Esophagus (tissue), 2 donors: Measurements from ENCODE around the gene HCFC1. TPM values are rescaled to one million over a fixed set of nuclear protein-coding genes. Genes with fewer than 3 reads are reported as not detected.

Source experiments
- H3K27ac ChIP-seq, 2 donors: one replicate each; pipeline ENCODE4 v1.5.1; 2013; ENCODE audit warnings: low read depth in 2 of 2, mild to moderate bottlenecking in 2 of 2, inconsistent platforms in 1 of 2, low read length in 1 of 2, moderate library complexity in 1 of 2
- H3K27me3 ChIP-seq, 2 donors: one replicate each; pipeline ENCODE4 v1.6.1; 2013; ENCODE audit warnings: low read length in 2 of 2, control low read depth in 1 of 2, mild to moderate bottlenecking in 1 of 2; ENCODE audit not compliant: insufficient read depth in 2 of 2, control insufficient read depth in 1 of 2
- H3K36me3 ChIP-seq, 2 donors: one replicate each; pipeline ENCODE4 v1.6.1; 2013; ENCODE audit warnings: low read length in 1 of 2; ENCODE audit not compliant: control insufficient read depth in 2 of 2, insufficient read depth in 2 of 2
- H3K4me1 ChIP-seq, 2 donors: one replicate each; pipeline ENCODE4 v1.6.1; 2013; ENCODE audit warnings: low read length in 1 of 2; ENCODE audit not compliant: control insufficient read depth in 2 of 2, insufficient read depth in 2 of 2
- H3K4me3 ChIP-seq, 2 donors: one replicate each; pipeline ENCODE4 v1.5.1; 2013; ENCODE audit warnings: low read length in 2 of 2, mild to moderate bottlenecking in 2 of 2, low read depth in 1 of 2, moderate library complexity in 1 of 2
- H3K9me3 ChIP-seq, 2 donors: one replicate each; pipeline ENCODE4 v1.6.1; 2013; ENCODE audit warnings: mild to moderate bottlenecking in 2 of 2, low read depth in 1 of 2, low read length in 1 of 2, moderate library complexity in 1 of 2; ENCODE audit not compliant: control insufficient read depth in 2 of 2, insufficient read depth in 1 of 2
- WGBS, 2 donors: extraction: QIAGEN DNeasy Blood & Tissue Kit; methylation state at CpG; one replicate each; pipeline ENCODE4 v1.1.7; 2013; 5-methylcytosine and 5-hydroxymethylcytosine counted together
- polyA plus RNA-seq, 2 donors: library from polyadenylated mRNA; stranded (reverse); fragments of 200-250 nt; gene quantifications; one replicate each; pipeline ENCODE4 v1.2.3, GENCODE V29; 2013
- donor health status: healthy with polysubstance abuse.
- donor health status: Bipolar disorder and iron deficiency.

Gene HCFC1
- polyA plus RNA-seq, 2 donors = 13.0 to 15.9 TPM

GRCh38 chrX:153974003-153974725, 2.5 kb upstream of the HCFC1 start:
- no peak overlapping the region for H3K4me3 ChIP-seq
- H3K36me3 ChIP-seq = no peaks in the 10 kb centered on the region
- no peaks in the 10 kb centered on the region for H3K9me3 ChIP-seq
- H3K4me1 ChIP-seq = peaks cover 8 to 17% of the 10 kb centered on the region in 2 donors
- H3K27me3 ChIP-seq = no peaks in the 10 kb centered on the region
- peak overlapping the region; percentile 86 to 90 for H3K27ac ChIP-seq
- 64 to 70% methylated on average over 14 of the region's 14 CpGs for WGBS, 2 donors

GRCh38 chrX:153973127-153974002, 1.7 kb upstream of the HCFC1 start:
- 28 to 45% methylated on average over 20 of the region's 20 CpGs for WGBS, 2 donors

GRCh38 chrX:153972368-153973126, 929 bp upstream of the HCFC1 start, which contains the start of gene TMEM187:
Gene TMEM187 (plus strand): TSS chrX:153972754. CDS start chrX:153982063, 9,309 bp downstream.
- H3K27ac ChIP-seq = peak within 1 kb of the TSS; percentile 90 to 100
- H3K27me3 ChIP-seq = no peaks in the 10 kb centered on the region
- peak within 1 kb of the TSS; percentile 60 to 90 for H3K4me3 ChIP-seq
- H3K4me1 ChIP-seq = peaks cover 8 to 26% of the 10 kb centered on the region in 2 donors
- 0 to 1% methylated on average over 63 to 103 of the region's 103 CpGs for WGBS, 2 donors
- no peaks in the 10 kb centered on the region for H3K36me3 ChIP-seq
- H3K9me3 ChIP-seq = no peaks in the 10 kb centered on the region

More at GRCh38 chrX:153973127-153974002, 1.7 kb upstream of the HCFC1 start:
- no peaks in the 10 kb centered on the region for H3K9me3 ChIP-seq
- peak overlapping the region; percentile 90 to 100 for H3K27ac ChIP-seq
- H3K27me3 ChIP-seq = no peaks in the 10 kb centered on the region
- no peaks in the 10 kb centered on the region for H3K36me3 ChIP-seq
- H3K4me1 ChIP-seq = peaks cover 8 to 21% of the 10 kb centered on the region in 2 donors
- H3K4me3 ChIP-seq = peak overlapping the region; percentile 60 to 90

- WGBS, 2 donors = 1 to 9% methylated on average over 22 to 34 of the region's 34 CpGs
Observed at GRCh38 chrX:153971124-153971449, 531 bp downstream of the HCFC1 start.

GRCh38 chrX:153970357-153971123, 1.1 kb downstream of the HCFC1 start:
- H3K27ac ChIP-seq = peak overlapping the region; percentile 90 to 100
- H3K4me1 ChIP-seq = peaks cover 8 to 38% of the 10 kb centered on the region in 2 donors
- 0 to 5% methylated on average over 46 to 49 of the region's 49 CpGs for whole genome bisulfite sequencing, 2 donors
- H3K9me3 ChIP-seq = no peaks in the 10 kb centered on the region
- no peaks in the 10 kb centered on the region for H3K27me3 ChIP-seq
- H3K4me3 ChIP-seq = peak overlapping the region; percentile 60 to 90
- H3K36me3 ChIP-seq = no peaks in the 10 kb centered on the region

More at GRCh38 chrX:153971124-153971449, 531 bp downstream of the HCFC1 start:
- H3K27me3 ChIP-seq = no peaks in the 10 kb centered on the region
- peak overlapping the region; percentile 60 to 90 for H3K4me3 ChIP-seq
- H3K9me3 ChIP-seq = no peaks in the 10 kb centered on the region
- H3K27ac ChIP-seq = peak overlapping the region; percentile 90 to 100
- H3K4me1 ChIP-seq = peaks cover 8 to 38% of the 10 kb centered on the region in 2 donors
- H3K36me3 ChIP-seq = no peaks in the 10 kb centered on the region

GRCh38 chrX:153969904-153970356, 1.7 kb downstream of the HCFC1 start:
- Histone ChIP-seq H3K27ac (peak overlapping the region; percentile 73 to 88), H3K36me3 (no peaks in the 10 kb centered on the region), H3K4me1 (peaks cover 8 to 38% of the 10 kb centered on the region in 2 donors), H3K4me3 (peak overlapping the region; percentile 44 to 90), H3K27me3 (no peaks in the 10 kb centered on the region), H3K9me3 (no peaks in the 10 kb centered on the region)
- WGBS, 2 donors = 1 to 16% methylated on average over 21 to 26 of the region's 26 CpGs

- H3K27me3 ChIP-seq = no peaks in the 10 kb centered on the region
- H3K4me3 ChIP-seq = peak overlapping the region; percentile 44 to 90
- 7 to 42% methylated on average over 23 to 25 of the region's 25 CpGs for WGBS, 2 donors
- H3K9me3 ChIP-seq = no peaks in the 10 kb centered on the region
- H3K36me3 ChIP-seq = peaks cover 0 to 1% of the 10 kb centered on the region in 2 donors
- H3K4me1 ChIP-seq = peaks cover 7 to 33% of the 10 kb centered on the region in 2 donors
- H3K27ac ChIP-seq = peak overlapping the region; percentile 73 to 88
Observed at GRCh38 chrX:153969125-153969903, 2.3 kb downstream of the HCFC1 start.

- Histone ChIP-seq H3K27ac (peak overlapping the region; percentile 73 to 88), H3K4me3 (peak overlapping the region in 1 of 2 donors; percentile 90), H3K9me3 (no peaks in the 10 kb centered on the region), H3K27me3 (no peaks in the 10 kb centered on the region), H3K36me3 (peaks cover 0 to 7% of the 10 kb centered on the region in 2 donors), H3K4me1 (peaks cover 3 to 29% of the 10 kb centered on the region in 2 donors)
- 11 to 33% methylated on average over 12 of the region's 12 CpGs for WGBS, 2 donors
Observed at GRCh38 chrX:153968754-153969124, 2.9 kb downstream of the HCFC1 start.
